IPS DF 19.7 (cell line): ENCODE data around the gene ATAT1.
"Not testable (repeated sequence)": the region's sequence is repeated elsewhere in the genome, so short reads cannot be mapped to it uniquely, and the experiment has no call there.

Experiments
- DNase-seq: peaks from one replicate; pipeline ENCODE4 v3.0.0-alpha.2; 2013; ENCODE audit warnings: low read depth, low spot score

Gene ATAT1

DNA sequence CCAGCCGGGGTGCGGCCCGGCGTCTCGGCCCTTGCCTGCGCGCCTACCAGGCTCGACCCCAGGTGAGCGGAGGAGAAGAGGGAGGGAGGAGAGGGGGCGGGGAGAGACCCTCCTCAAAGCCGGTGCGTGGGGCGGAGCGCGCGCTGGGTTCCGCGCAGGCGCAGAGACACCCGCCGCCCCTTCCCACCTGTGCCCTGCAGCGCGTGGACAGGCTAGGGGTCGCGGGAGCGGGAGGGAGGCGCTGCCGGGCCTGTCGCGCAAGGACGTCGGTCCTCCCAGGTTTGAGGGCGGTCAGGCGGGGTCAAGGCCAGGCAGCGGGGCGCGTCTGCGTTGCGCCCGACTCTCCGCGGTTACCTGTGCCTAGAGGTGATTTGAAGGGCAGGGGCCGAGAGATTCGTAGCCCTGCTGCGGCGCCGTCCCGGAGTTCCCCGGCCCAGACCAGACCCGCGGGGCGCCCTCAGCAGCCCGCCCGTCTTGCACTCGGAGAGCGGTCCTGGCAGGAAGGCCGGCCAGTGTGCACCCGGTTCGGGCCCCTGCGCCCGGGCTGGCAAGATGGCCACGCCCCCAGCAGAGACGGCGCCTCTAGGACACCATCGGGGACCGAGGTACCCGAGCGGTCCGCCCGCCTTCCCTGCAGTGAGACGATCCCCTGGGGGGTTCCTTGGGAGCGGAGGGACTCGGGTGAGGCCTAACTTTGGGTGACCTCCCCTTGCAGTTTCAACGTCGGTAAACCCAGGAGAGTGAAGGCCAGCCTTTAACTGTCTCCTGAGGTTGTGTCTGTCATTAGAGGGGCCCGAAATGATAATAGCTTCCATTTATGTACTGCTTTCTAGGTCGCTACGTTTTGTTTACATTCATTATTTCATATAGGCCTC lies 20.8 kb downstream of the ATAT1 start:
- no peak for DNase-seq

DNA sequence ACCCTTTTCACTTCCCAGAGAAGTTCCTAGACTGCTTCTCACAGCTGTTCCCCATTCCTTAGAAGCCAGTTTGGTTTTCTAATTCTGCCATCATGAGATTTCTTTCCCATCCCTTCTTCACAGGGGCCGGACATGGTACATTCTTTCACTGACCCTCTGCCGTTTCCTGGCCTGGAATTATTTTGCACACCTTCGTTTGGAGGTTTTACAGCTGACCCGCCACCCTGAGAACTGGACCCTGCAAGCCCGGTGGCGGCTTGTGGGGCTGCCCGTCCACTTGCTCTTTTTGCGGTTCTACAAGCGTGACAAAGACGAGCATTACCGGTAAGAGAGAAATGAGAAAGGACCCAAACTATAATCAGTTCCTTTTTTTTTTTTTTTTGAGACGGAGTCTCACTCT lies 24.5 kb downstream of the ATAT1 start:
- no peak for DNase-seq

DNA sequence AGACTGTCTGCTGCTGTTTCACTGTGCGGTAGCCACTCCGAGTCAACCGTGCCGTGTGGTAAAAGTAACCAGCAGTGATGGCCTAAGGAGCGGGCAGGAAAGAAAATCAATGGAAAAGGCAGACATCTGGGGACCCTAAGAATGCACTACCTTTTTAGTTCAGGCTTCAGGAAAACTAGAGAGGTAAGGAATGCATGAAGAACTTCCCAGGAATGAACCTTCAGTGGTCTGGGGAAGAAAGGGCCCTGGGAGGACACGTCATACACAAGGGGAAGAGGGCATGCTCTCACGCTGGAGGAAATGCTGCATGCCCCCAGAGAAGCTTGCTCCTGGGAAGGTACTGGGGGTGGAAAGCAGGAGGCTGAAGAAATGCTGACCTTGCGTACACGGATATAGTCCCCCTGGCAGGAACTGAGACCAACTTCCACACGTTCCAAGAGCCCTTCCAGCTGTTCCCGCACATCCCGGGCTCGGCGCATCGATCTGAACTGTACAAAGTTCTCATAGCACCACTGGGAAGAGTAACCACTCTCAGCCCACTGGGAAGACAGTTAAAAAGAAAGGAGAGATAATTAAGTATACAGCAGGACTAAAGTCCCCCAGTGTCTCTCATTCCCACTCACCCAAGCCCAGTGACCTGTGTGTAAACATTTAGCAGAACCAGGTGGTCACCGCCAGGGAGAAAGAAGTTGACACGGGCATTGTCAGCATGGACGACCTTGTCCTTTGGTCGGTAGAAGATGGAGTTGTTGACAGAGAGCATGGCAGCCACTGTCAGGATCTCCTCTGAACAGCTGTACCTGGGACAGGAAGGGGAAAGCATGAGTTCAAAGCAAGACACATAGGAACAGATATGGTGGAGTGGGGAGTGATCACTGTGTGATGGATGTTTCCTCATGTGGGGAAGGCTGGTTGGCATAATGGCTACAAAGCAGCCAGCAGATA lies 28.4 kb downstream of the ATAT1 start:
- no peak for DNase-seq

DNA sequence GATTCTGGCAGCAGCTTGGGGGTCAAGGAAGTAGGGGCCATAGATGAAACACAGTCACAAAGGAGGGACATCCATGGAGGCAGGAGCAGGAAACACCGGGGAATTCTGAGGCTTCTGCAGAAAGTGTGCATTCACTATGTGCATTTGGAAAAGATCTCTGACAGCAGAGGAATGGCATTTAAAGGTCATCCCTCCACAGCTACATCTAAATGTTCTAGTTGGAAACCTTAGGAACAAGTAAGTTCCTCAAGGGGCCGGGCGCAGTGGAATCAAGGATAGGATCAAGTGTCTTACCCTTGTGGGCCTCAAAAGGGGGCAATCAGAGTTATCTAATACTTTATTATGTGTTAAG lies 29.0 kb downstream of the ATAT1 start:
- DNase-seq, result no peak

DNA sequence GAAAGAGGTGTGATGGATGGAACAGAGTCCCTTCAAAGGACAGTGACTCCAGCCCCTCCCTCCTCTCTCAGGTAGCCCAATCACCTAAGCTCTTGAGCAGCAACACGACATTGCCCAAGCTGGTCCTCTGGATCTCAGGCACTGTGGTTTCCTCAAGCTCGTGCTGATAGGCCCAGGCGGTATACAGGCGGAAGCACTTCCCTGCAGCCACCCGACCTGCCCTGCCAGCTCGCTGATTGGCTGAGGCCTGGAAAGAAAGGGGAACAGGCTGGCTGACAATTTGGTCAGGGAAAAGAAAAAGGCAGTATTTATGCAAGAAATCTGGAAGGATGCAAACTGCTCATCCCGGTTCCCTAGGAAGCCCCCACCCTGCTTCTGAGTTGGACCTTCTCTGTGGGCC lies 29.8 kb downstream of the ATAT1 start:
- no peak for DNase-seq

DNA sequence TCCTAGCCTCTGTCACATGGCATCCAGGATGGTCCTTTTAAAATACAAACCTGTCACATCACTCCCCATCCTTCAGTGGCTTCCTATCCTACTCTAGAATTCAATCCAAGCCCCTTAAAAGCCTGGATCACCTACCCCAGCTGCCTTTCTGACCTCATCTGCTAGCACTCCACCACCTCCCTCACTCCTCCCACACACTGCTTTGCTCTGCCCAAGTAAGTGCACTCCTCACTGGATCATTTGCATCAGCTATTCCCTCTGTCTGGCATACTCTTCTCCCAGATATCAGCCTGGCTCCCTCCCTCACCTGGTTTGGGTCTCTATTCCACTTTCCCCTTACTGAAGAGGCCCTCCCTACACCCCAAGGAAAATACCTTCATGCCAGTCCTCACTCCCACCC lies 30.8 kb downstream of the ATAT1 start:
- no peak for DNase-seq

DNA sequence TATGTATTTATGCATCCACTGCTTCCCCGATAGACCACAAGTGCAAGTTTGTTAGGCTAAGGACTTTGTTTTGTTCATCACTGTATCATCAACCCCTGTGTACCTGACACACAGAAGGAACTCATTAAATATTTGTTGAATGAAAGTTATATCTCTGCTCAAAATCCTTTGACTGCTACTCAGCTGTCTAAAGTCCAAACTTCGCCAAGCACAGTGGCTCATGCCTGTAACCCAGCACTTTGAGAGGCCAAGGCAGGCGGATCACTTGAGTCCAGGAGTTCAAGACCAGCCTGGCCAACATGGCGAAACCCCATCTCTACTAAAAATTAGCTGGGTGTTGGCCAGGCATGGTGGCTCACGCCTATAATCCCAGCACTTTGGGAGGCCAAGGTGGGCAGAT lies 31.2 kb downstream of the ATAT1 start:
- DNase-seq, result not testable (repeated sequence)

DNA sequence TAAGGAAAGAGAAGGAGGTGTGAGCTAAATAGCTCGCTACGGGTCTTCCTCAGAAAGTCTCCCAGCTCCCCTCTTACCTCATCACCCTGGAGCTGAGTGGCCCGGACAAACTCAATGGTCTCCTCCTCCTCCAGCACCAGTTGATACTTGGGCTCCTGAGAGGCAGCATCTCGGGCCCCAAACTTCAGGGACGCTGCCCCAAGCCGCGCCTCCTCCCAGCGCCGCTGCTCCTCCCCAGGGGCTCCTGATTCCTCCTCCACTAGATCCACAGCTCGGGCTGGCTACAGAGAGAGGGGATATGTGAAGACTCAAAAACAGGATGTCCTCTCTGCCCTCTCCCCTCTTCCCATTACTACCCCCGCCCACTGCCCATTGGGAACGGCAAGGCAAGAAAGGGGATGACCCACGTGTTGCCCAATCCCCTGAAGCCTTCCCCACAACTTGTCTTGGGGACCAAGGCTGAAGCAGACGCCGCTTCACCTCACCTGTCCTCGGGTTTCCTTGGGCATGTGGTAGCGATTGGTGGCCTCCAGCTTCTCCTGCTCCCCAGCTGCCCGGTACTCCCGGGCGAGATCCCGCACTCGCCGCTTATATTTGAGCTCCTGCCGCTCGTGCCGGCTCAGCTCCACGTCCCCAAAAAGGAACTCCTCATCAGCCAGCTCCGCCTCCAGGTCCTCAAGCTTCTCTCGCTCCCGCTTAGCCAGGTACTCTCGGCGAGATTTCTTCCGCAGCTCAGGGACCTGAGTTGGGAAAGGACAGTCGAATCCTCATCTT lies 38.5 kb downstream of the ATAT1 start:
- DNase-seq, result no peak

DNA sequence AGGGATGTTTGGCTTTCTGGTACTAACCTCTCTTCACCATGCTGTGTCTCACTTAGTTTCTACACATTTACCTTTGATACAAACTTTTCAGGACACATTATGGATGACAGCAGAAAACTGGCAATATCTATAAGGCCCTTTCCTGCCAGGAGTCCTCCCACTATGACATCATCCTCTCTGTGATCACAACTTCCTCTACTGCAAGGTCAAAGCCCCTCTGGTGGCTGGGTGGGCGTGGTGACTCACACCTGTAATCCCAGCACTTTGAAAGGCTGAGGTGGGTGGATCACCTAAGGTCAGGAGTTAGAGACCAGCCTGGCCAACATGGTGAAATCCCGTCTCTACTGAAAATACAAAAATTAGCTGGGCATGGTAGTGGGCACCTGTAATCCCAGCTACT lies 39.6 kb downstream of the ATAT1 start:
- not testable (repeated sequence) for DNase-seq

DNA sequence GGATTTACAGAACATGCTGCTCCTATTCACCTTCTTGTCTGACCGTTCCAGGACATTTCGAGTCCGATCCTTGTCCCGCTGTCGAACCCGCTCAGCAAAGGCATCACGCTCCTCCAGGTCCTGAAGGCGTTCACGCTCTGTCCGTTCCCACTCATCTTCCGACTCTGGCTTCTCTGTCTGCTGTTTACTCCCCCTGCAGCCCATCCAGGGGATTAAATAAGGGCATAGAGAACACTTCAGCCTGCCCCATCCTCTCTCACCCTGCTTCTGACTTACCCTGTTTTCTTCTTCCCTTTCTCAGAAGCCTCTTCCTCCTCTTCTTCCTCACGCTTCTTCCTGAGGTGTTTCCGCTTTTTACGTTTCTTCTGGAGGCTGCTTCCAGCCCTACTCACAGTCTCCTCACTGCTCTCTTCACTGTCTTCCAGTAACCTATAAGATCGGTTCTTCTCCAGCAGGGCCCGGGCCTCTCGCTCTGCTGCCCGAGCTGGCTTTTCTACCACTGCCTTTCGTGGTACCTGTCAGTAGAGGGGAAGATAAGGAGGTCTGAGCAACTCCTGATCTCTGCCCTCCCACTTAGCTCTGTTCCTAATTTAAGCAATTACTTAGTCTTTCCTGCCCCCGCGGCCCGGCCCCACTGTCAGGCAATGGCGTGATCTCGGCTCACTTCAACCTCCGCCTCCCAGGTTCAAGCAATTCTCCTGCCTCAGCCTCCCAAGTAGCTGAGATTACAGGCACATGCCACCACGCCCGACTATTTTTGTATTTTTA lies 44.3 kb downstream of the ATAT1 start:
- DNase-seq, result no peak

DNA sequence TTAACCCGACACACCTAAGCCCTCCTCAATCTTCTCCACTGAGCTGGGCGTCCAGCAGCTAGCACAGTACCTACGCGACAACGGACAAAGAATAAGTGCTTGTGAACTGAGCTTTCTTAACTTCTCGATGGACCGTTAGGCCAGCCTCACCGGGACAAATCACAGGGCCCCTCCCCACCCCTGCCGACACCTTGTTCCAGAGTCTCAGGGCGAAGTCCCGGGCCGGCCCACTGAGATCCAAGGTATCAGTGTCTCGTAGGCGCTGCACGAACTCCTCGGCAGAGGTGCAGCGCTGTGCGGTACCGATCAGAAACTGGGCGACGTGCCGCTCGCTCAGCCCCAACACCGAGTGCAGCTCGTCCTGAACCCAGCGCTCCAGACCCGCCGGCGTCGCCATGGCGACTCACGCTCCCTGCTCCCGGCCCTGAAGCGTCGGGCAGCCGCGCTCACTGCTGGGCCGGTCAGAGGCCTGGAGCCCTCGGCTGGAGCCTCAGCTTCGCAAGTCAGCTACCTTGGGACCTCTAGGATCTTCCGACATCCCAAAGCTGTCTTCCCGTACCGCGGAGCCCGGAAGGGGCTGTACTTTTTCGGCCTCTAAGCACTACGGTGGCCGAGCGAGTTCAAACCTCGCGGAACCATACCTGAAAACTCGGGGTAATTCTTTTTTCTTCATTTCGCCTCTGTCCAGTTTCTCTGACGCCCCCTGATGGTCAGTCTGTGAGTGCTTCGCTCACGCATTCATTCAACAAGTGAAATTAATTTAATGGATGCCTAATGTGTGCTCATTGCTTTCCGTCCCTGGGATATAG lies 46.0 kb downstream of the ATAT1 start, which contains the start of gene DHX16:
DHX16 (minus strand) TSS at position 562 of the 809 bp plus-strand sequence; CDS start at position 397, 165 bp downstream.
- peak; percentile 95 for DNase-seq

DNA sequence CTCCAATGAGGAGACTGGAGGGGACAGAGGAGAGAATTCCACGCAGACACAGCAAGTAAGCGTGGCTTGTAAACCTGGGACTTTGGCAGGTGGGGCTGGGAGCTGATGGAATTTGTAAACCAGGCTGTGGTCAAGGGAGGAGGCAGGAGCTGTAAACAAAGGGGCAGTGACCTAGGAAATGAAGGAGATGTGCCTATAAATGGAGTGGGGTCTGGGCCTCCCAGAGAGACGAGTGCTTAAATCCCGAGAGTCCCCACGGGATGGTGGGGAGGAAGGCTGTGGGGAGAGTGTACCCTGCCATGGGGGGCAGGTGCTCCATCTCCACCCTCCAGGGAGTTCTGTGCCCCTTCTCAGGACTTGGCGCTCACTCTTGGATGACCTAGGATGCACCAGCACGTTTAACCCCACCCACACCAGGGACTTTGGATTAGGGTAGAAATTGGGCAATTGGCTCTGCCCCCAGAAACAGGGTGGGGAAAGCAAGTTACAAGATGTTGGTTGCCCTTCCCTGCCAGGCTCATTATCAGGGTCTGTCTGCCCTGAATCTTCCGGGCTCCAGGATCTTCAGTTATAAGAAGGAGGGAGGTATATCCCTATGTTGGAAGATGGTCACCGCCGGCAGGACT lies 50.1 kb downstream of the ATAT1 start:
- no peak for DNase-seq

DNA sequence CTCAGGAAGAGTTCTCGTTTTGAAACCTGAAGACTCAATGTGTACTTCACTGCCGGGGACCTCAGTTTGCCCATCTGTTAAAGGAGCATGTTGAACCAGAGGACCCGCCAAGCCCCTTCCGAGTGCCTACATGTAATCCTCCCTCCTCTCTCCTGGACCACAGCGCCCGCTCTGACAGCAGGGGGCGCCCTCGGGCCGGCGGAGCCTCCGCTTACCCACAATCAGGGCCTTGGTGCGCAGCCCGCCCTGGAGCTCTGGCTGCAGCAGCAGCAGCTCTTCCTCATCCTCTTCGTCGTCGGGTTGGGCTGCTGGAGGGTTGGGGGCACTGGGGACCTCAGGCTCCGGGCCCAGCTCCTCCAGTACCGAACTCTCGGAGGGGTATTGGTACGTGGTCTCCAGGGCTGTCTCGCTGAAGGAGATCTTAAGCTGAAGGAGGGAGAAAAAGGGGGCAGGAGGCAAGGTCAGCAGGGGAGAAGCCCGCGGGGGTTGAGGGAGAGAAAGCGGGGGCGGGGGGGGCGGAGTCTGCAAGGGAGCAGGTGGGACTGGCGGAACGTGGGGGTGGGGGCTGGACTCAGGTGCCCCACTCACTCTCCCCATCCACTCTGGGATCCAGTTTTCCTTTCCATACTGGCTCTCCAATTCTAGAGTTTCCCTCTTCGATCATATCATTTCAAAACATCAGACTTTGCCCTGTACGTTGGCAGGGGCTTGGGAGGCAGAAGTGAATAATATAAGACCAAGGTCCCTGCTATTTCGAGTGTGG lies 52.5 kb downstream of the ATAT1 start:
- no peak for DNase-seq

DNA sequence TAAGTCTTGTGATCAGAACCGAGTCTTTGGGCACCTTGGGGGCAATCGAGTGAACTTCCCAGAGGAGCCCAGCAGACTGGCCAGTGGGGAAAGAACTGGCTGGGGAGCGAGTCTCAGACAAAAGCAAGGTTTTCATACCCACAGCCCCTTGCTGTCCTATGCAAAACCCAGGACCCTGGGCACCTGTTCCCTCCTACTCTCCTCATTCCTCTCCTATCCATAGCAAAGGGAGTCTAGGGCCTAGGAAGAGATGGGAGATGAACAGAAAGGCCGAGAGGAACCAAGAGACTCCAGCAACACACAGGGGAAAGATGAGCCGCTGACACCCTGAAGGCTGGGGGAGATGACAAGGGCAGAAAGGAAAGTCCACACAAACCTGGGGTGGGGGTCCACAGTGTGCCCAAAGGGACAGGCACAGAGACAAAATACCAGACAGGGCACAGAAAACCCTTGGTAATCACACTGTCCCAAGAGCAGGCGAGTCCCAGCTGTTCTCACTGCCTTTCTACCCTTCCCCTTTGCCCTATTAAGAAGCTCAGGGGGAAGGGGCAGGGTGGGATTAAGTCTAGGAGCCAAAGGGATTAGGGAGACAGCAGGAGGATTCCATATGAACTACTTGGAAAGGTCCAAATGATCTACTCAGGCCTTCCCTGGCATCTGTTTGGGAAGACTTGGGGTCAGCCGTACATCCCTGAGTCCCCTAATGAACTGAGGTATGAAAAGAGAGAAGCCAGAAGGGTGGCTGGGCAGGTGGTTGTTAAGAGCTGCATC lies 53.3 kb downstream of the ATAT1 start:
- DNase-seq, result no peak

DNA sequence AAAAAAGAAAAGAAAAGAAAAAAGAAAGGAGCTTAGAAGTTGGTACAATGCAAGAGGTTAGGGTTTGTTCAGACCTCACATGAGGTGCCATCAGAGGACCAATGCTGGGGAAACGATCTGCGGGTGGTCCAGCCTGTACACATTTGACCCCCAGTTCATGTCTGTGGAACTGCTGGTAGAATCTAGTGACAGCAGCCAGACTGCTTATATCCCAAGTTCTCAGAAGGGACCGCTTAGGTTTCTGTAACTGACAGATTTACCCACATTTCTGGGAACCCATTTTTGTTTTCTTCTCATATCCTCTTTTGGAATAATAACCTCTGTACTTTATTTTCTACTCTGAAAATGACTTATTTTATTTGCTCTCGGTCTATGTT lies 55.1 kb downstream of the ATAT1 start:
- no peak for DNase-seq

DNA sequence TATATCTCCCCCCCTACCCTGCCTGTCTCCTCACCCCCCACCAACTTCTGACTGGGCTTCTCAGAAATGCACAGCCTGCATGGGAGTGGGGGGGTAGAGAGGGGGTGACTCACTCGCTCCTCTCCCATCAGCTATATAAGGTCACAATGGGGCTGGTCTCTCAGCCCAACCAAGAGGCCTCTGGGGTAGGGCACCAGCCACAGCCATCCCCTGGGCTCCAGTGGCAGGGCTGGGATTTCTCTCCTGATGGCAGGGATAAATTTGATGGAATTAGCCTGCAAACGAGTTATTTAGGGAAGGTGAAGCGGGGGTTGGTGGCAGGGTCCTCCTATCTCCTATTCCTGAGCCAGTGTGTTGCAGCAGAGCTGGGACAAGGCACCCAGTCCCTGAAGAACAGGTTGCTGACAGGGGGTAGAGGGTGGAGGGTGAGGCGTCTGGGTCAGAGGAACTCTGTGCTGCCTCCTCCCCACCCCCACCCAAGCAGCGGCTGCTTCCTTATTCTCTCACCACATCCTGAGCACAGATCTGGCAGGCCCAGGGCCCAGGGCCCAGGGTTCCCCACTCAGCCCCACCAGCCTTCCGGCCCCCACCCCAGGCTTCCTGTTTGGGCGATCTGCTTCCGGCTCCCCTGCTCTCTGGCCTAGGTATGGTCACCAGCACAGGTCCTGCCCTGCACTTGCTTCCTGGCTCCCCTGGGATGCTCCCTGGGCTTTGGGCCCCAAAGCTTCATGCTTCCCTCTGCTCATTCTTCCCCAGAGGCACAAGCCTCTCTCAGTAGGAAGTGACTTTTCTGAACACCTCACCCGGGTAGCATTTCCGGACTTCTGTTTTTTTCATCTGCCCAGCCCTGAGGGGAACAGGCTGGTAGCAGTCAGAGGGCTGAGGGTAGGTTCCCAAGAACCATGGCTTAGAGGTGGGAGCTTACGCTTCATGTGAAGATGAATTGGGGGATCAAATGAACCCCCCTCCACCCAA lies 55.8 kb downstream of the ATAT1 start:
- DNase-seq, result no peak
